Effector memory CD4-positive, alpha-beta T cell (primary cell): ENCODE data around the gene ZNF507.
A peak's percentile ranks its signal among the peaks of the same experiment; 100 is the strongest.

Experiments used
- DNase-seq, 3 donors: peaks; one replicate each; pipeline ENCODE4 v3.0.0-alpha.2; 2020
- H3K27ac ChIP-seq: 2 replicates; pipeline ENCODE4 v1.7.0; 2013; ENCODE audit warnings: mild to moderate bottlenecking, low read length, moderate library complexity; ENCODE audit not compliant: insufficient read depth, poor library complexity, severe bottlenecking
- H3K27me3 ChIP-seq: replicated peaks from 2 replicates; pipeline ENCODE4 v1.7.0; 2013; ENCODE audit warnings: mild to moderate bottlenecking, low read length; ENCODE audit not compliant: insufficient read depth, control insufficient read depth, poor library complexity, severe bottlenecking
- H3K36me3 ChIP-seq: 2 replicates; pipeline ENCODE4 v1.7.0; 2013; ENCODE audit warnings: mild to moderate bottlenecking, low read length, moderate library complexity; ENCODE audit not compliant: control insufficient read depth, insufficient read depth
- H3K4me1 ChIP-seq: 2 replicates; pipeline ENCODE4 v1.7.0; 2013; ENCODE audit warnings: low read length, mild to moderate bottlenecking; ENCODE audit not compliant: control insufficient read depth, insufficient read depth, poor library complexity, severe bottlenecking
- H3K4me3 ChIP-seq: 2 replicates; pipeline ENCODE4 v1.7.0; 2013; ENCODE audit warnings: low read length, low read depth, mild to moderate bottlenecking; ENCODE audit not compliant: insufficient read depth, poor library complexity, severe bottlenecking
- H3K9me3 ChIP-seq: 2 replicates; pipeline ENCODE4 v1.7.0; 2013; ENCODE audit warnings: mild to moderate bottlenecking, low read length, moderate library complexity; ENCODE audit not compliant: control insufficient read depth
- total RNA-seq, 3 donors: gene quantifications; one replicate each; lab custom pipeline; 2026; lab: John Stamatoyannopoulos, UW

The ZNF507 gene
- 23.7 to 59.4 (median 45.5) reads per million in 3 donors for total RNA-seq

GRCh38 chr19:32345261-32346207, at the start of gene ZNF507:
Gene ZNF507, plus strand, starts transcription at chr19:32345610. Its CDS starts 7,221 bp downstream, at chr19:32352831.
- Histone ChIP-seq H3K9me3 (no peaks in the 10 kb centered on the region), H3K27ac (peak within 1 kb of the TSS; percentile 78), H3K27me3 (no peaks in the 10 kb centered on the region), H3K4me3 (peak within 1 kb of the TSS; percentile 71), H3K36me3 (peaks cover 17% of the 10 kb centered on the region), H3K4me1 (peaks cover 16% of the 10 kb centered on the region)
- DNase-seq = peak; percentile 62 to 73 (median 65)

- H3K9me3 ChIP-seq = peaks cover 4% of the 10 kb centered on the region
- H3K36me3 ChIP-seq = no peaks in the 10 kb centered on the region
- H3K4me1 ChIP-seq = no peaks in the 10 kb centered on the region
- H3K27ac ChIP-seq = no peak overlapping the region
- no peak overlapping the region for H3K4me3 ChIP-seq
- DNase-seq = no peak
- H3K27me3 ChIP-seq = no peaks in the 10 kb centered on the region
Observed at GRCh38 chr19:32296694-32297093, 48.7 kb upstream of the ZNF507 start.

GRCh38 chr19:32302778-32303177, 42.6 kb upstream of the ZNF507 start:
- no peak for DNase-seq
- no peak overlapping the region for H3K4me3 ChIP-seq
- peaks cover 4% of the 10 kb centered on the region for H3K9me3 ChIP-seq
- no peaks in the 10 kb centered on the region for H3K4me1 ChIP-seq
- no peaks in the 10 kb centered on the region for H3K36me3 ChIP-seq
- no peak overlapping the region for H3K27ac ChIP-seq
- no peaks in the 10 kb centered on the region for H3K27me3 ChIP-seq

- DNase-seq = no peak
- no peaks in the 10 kb centered on the region for H3K4me1 ChIP-seq
- no peak overlapping the region for H3K27ac ChIP-seq
- no peaks in the 10 kb centered on the region for H3K36me3 ChIP-seq
- H3K27me3 ChIP-seq = no peaks in the 10 kb centered on the region
- peaks cover 4% of the 10 kb centered on the region for H3K9me3 ChIP-seq
- no peak overlapping the region for H3K4me3 ChIP-seq
Observed at GRCh38 chr19:32303193-32303592, 42.2 kb upstream of the ZNF507 start.

- Histone ChIP-seq H3K9me3 (no peaks in the 10 kb centered on the region), H3K4me1 (no peaks in the 10 kb centered on the region), H3K36me3 (no peaks in the 10 kb centered on the region), H3K27me3 (peaks cover 6% of the 10 kb centered on the region), H3K4me3 (no peak overlapping the region), H3K27ac (no peak overlapping the region)
- DNase-seq = no peak
Observed at GRCh38 chr19:32307591-32307990, 37.8 kb upstream of the ZNF507 start.

- Histone ChIP-seq H3K27ac (no peak overlapping the region), H3K9me3 (no peaks in the 10 kb centered on the region), H3K4me3 (no peak overlapping the region), H3K36me3 (no peaks in the 10 kb centered on the region), H3K4me1 (no peaks in the 10 kb centered on the region), H3K27me3 (peaks cover 6% of the 10 kb centered on the region)
- no peak for DNase-seq
Observed at GRCh38 chr19:32308431-32309077, 36.9 kb upstream of the ZNF507 start.

- H3K27ac ChIP-seq = no peak overlapping the region
- peaks cover 6% of the 10 kb centered on the region for H3K27me3 ChIP-seq
- H3K36me3 ChIP-seq = no peaks in the 10 kb centered on the region
- H3K4me3 ChIP-seq = no peak overlapping the region
- DNase-seq = no peak
- H3K4me1 ChIP-seq = no peaks in the 10 kb centered on the region
- no peaks in the 10 kb centered on the region for H3K9me3 ChIP-seq
Observed at GRCh38 chr19:32309711-32310390, 35.6 kb upstream of the ZNF507 start.

GRCh38 chr19:32311371-32311770, 34.0 kb upstream of the ZNF507 start:
- H3K9me3 ChIP-seq = no peaks in the 10 kb centered on the region

GRCh38 chr19:32313569-32314265, 31.7 kb upstream of the ZNF507 start:
- Histone ChIP-seq H3K36me3 (no peaks in the 10 kb centered on the region), H3K4me1 (no peaks in the 10 kb centered on the region), H3K27ac (no peak overlapping the region), H3K4me3 (no peak overlapping the region), H3K27me3 (peaks cover 6% of the 10 kb centered on the region), H3K9me3 (no peaks in the 10 kb centered on the region)
- no peak for DNase-seq

More at GRCh38 chr19:32311371-32311770, 34.0 kb upstream of the ZNF507 start:
- H3K27ac ChIP-seq = no peak overlapping the region
- no peaks in the 10 kb centered on the region for H3K36me3 ChIP-seq
- DNase-seq = no peak
- peaks cover 6% of the 10 kb centered on the region for H3K27me3 ChIP-seq
- H3K4me1 ChIP-seq = no peaks in the 10 kb centered on the region
- no peak overlapping the region for H3K4me3 ChIP-seq
